ENCODE results near the gene POLRMT.

DNA sequence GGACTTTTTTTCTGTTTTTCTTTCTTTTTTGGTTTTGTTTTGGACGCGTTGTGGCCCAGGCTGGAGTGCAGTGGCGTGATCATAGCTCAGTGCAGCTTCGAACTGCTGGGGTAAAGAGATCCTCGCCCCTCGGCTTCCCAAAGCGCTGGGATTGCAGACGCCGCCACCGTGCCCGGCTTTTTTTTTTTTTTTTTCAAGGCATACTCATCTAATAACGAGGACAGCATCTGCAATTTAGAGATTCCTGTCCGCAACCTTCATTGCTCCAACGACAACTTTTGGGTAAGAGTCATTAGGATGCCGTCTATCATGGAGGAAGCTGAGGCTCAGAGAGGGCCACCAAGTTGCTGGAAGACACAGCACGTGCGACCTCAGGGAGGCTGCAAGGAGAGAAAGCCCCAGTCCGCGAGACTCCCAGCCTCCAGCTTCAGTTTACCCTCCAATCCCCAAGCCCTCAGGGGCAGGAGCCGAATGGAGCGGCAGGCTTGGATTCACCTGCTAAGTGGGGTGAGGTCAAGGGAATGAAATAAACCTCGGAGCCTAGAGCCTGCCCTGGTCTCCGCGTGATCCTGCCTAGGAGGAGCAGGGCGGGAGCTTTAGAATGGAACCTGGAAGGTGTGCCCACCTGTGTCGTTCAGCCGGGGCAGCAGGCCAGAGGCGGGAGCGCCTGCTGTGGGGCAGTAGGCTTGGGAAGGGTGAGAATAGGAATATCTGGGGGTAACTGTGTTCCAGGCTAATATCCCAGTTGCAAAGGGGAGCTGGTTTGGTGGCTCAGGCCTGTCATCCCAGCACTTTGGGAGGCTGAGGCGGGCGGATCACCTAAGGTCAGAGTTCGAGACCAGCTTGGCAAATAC lies 676 bp upstream of the POLRMT start:
- TF ChIP-seq POLR2A (IDR thresholded peaks at IDR 0.05) (no peak), EP300 (IDR thresholded peaks at IDR 0.05) (no peak), POLR2AphosphoS5 (IDR thresholded peaks at IDR 0.05) (no peak)
- TF ChIP-seq, protein P1, sequence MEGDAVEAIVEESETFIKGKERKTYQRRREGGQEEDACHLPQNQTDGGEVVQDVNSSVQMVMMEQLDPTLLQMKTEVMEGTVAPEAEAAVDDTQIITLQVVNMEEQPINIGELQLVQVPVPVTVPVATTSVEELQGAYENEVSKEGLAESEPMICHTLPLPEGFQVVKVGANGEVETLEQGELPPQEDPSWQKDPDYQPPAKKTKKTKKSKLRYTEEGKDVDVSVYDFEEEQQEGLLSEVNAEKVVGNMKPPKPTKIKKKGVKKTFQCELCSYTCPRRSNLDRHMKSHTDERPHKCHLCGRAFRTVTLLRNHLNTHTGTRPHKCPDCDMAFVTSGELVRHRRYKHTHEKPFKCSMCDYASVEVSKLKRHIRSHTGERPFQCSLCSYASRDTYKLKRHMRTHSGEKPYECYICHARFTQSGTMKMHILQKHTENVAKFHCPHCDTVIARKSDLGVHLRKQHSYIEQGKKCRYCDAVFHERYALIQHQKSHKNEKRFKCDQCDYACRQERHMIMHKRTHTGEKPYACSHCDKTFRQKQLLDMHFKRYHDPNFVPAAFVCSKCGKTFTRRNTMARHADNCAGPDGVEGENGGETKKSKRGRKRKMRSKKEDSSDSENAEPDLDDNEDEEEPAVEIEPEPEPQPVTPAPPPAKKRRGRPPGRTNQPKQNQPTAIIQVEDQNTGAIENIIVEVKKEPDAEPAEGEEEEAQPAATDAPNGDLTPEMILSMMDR (IDR thresholded peaks at IDR 0.05) = no peak

Measured in stomach (tissue), 4 donors.